Left lobe of liver (tissue), 2 donors: ENCODE measurements around the gene SLC12A5. TPM values are rescaled to one million over a fixed set of nuclear protein-coding genes. Genes with fewer than 3 reads are reported as not detected.

Source experiments
- ATAC-seq: fragments of 200-7000 bp; cut with Tn5 transposase; one replicate; pipeline ENCODE4 v1.9.1; 2020; ENCODE audit warnings: mild to moderate bottlenecking, moderate library complexity
- DNase-seq: peaks from one replicate; pipeline ENCODE4 v3.0.0-alpha.2; 2020; ENCODE audit warnings: low spot score
- total RNA-seq: library from RNA; stranded (reverse); gene quantifications from one replicate; pipeline ENCODE4 v1.2.1, GENCODE V29; 2021
- donor health status: DM: no; HTN: no; CAD: no; lungs with moderate emphysema.
- donor health status: DM: no; HTN: yes; CAD: no.

The SLC12A5 gene
- total RNA-seq, 1 donor from 2014 or later = not detected

DNA sequence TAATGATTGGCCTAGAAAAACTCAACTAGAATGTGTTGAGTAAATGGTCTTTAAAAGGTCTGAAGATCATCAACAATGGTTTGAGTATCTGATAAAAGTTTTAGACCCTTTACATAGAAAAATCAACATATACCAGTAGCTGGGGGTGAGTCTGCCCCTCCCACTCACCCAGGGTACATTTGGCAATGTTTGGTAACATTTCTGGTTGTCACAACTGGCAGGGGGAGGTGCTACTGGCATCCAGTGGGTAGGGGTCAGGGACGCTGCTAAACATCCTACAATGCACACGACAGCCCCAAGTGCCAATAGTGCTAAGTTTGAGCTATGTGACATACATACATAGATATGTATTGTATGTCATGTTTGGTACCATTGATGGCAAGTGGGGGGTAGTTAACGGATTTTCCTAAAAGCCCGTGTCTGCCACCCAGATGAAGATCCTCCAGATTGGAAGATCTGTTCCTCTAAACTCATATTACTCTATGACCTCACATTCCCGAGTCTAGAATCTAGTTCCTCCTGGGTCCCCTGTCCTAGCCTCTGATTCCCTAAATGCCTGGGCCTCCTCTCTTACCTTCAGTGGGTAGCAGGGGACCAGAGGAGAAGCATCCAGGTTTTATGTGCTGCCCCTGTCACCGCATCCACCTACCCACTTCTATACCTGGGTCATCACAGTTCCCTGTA lies 22.9 kb upstream of the SLC12A5 start:
- ATAC-seq (no peak), DNase-seq (no peak)

DNA sequence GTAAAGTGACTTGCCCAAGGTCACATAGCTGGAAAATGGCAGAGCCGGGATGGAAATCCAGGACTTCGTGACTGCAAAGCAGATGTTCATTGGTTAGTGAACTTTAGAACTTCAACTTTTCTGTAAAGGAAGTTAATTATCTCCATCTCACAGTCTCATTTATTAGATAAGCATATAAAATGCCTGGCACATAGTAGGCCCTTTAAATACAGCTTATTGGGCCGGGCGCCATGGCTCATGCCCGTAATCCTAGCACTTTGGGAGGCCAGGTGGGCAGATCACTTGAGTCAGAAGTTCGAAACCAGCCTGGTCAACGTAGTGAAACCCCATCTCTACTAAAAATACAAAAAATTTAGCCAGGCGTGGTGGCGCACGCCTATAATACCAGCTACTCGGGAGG lies 22.1 kb upstream of the SLC12A5 start:
- no peak for DNase-seq
- no peak for ATAC-seq

GRCh38 chr20:46007671-46008070 lies 21.3 kb upstream of the SLC12A5 start:
- ATAC-seq = no peak

GRCh38 chr20:46009816-46010215 lies 19.2 kb upstream of the SLC12A5 start:
- DNase-seq (no peak), ATAC-seq (no peak)

More at GRCh38 chr20:46007671-46008070, 21.3 kb upstream of the SLC12A5 start:
- no peak for DNase-seq

DNA sequence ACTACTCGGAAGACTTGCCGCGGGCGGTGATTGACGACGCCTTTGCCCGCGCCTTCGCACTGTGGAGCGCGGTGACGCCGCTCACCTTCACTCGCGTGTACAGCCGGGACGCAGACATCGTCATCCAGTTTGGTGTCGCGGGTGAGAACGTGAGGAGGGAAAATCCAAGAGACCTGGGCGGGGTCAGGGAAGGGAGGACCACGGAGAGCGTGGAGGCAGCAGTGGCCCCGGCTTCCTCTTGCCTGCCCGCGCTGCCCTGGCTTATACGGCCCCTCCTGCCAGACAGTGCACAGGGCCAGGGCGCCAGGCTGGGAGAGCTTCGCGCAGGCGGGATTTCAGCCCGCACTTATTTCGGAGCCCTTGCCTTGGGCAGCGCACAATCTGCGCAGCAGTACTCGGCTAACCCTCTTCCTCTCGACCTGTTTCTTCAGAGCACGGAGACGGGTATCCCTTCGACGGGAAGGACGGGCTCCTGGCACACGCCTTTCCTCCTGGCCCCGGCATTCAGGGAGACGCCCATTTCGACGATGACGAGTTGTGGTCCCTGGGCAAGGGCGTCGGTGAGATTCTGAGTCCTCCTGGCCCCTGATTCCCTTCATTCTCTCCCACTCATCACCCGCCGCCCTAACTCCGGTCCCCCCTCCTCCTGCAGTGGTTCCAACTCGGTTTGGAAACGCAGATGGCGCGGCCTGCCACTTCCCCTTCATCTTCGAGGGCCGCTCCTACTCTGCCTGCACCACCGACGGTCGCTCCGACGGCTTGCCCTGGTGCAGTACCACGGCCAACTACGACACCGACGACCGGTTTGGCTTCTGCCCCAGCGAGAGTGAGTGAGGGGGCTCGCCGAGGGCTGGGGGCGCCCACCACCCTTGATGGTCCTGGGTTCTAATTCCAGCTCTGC lies 18.3 kb upstream of the SLC12A5 start:
- ATAC-seq = no peak
- DNase-seq = no peak

DNA sequence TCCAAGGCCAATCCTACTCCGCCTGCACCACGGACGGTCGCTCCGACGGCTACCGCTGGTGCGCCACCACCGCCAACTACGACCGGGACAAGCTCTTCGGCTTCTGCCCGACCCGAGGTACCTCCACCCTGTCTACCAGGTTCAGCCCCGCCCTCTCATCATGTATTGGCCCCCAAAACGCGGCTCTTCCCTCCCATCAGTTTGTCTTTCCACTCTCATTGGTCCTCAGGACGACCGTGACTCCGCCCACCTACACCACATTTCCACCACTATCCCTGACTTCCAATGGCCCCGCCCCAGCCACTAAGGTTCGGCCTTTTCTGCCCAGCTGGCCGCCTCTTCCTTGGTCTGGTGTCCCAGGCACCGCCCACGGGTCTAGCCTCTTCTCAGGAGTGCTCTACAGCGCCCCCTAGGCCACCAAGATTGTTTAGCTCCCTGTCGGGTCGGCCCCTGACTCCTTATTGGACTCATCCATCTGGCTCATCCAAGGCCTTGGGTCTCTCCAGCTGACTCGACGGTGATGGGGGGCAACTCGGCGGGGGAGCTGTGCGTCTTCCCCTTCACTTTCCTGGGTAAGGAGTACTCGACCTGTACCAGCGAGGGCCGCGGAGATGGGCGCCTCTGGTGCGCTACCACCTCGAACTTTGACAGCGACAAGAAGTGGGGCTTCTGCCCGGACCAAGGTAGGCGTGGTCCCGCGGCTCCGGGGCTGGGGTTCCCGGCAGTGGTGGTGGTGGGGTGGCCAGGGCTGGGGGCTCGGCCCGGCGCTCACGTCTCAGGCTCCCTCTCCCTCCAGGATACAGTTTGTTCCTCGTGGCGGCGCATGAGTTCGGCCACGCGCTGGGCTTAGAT lies 17.2 kb upstream of the SLC12A5 start:
- peak; percentile 58 for DNase-seq
- no peak for ATAC-seq

- DNase-seq (no peak), ATAC-seq (no peak)
Observed at GRCh38 chr20:46012921-46013320, 16.1 kb upstream of the SLC12A5 start.

GRCh38 chr20:46013322-46013828 lies 15.6 kb upstream of the SLC12A5 start:
- ATAC-seq = no peak
- DNase-seq = no peak

- DNase-seq = peak; percentile 61
- ATAC-seq = peak; percentile 93
Observed at GRCh38 chr20:46013829-46014516, 15.0 kb upstream of the SLC12A5 start.

- DNase-seq (no peak), ATAC-seq (peak; percentile 62)
Observed at GRCh38 chr20:46014517-46015396, 14.3 kb upstream of the SLC12A5 start.

GRCh38 chr20:46017272-46017671 lies 11.7 kb upstream of the SLC12A5 start:
- ATAC-seq = no peak
- DNase-seq = no peak

- ATAC-seq (no peak), DNase-seq (no peak)
Observed at GRCh38 chr20:46018112-46018511, 10.9 kb upstream of the SLC12A5 start.

DNA sequence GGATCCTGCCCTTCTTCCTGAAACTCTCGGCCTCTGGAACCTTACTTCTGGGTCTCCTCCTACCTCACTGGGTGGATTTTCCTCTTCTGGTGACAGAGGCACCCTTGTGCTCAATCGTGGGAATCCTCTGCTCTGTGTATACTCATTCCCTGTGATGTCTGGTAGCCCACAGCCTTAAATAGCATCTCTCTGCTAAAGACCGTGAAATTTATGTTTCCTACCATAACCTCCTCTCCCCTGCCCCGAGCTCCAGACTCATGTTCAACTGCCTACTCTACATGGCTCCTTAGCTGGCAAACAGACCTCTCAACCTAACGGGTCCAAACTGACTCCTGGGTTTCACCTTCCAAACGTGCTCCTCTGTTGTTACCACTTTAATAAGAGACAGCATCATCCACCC lies 10.4 kb upstream of the SLC12A5 start:
- ATAC-seq = no peak
- DNase-seq = no peak

GRCh38 chr20:46020555-46020954 lies 8.5 kb upstream of the SLC12A5 start:
- no peak for DNase-seq
- no peak for ATAC-seq

DNA sequence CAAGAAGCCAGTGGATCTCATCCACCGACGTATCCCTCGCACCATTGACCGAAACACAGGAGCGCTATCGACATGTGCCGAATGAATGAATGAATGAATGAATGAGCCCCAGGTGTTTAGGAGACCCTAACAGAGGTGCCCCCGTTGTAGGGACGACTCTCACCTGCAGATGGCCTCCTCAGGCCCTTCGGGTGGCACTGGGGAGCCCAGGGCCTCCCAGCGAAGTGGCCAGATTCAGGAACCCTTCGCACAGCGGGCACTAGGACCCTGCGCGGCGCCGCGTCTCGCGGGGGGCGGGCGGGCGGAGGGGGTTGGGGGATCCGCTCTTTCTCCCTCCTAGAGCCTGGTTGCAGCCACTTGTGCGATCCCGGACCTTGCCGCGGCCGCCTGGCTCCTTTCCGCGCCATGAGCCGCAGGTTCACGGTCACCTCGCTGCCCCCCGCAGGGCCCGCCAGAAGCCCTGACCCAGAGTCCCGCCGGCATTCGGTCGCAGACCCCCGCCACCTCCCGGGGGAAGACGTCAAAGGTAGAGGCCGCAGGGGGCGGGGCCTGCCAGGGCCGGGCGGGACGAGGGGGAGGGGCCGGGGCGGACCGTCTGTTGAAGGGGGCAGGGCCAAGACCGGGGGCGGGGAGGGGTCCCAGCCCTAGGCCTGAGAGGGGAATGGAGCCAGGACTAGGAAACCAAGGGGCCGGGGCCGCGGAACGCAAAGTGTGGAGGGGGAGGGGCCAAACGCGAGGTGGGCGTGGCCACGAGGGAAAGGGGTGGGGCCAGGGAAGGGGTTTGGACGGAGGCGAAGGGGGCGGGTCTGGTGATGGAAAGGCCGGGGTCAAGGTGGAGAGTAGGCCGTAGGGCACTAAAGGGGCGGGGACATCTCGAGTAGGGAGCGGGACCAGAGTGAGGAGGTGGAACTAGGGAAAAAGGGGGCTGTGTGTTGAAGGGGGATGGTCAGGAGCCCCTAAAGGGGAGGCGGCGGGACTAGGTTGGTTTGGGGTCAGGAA lies 7.4 kb upstream of the SLC12A5 start:
- DNase-seq = no peak

GRCh38 chr20:46022411-46023147 lies 6.4 kb upstream of the SLC12A5 start:
- ATAC-seq (peak; percentile 80), DNase-seq (no peak)

More for the DNA sequence above, 7.4 kb upstream of the SLC12A5 start:
- peak; percentile 60 for ATAC-seq

GRCh38 chr20:46023148-46023484 lies 5.9 kb upstream of the SLC12A5 start:
- ATAC-seq (no peak), DNase-seq (no peak)

- DNase-seq (no peak), ATAC-seq (no peak)
Observed at GRCh38 chr20:46023999-46024398, 5.0 kb upstream of the SLC12A5 start.
